GM19099 (cell line): Measurements from ENCODE around the gene YTHDF2.

ENCODE experiments used
- POLR2A ChIP-seq: IDR thresholded peaks from 3 replicates; pipeline ENCODE4 v1.6.1; 2011; ENCODE audit warnings: low read depth; ENCODE audit not compliant: insufficient read length; ENCODE audit errors: extremely low read depth

YTHDF2 gene

GRCh38 chr1:28755701-28756100 is 19.0 kb downstream of the YTHDF2 start:
- TF ChIP-seq POLR2A, result no peak

- no peak for TF ChIP-seq POLR2A
Measured at GRCh38 chr1:28756846-28757245, 20.1 kb downstream of the YTHDF2 start.

GRCh38 chr1:28758420-28758819 is 21.7 kb downstream of the YTHDF2 start:
- no peak for TF ChIP-seq POLR2A

GRCh38 chr1:28759257-28759656 is 22.5 kb downstream of the YTHDF2 start:
- TF ChIP-seq POLR2A, result no peak

- TF ChIP-seq POLR2A, result no peak
Measured at GRCh38 chr1:28761189-28761588, 24.4 kb downstream of the YTHDF2 start.

- TF ChIP-seq POLR2A, result no peak
Measured at GRCh38 chr1:28766532-28767183, 29.9 kb downstream of the YTHDF2 start.

- no peak for TF ChIP-seq POLR2A
Measured at GRCh38 chr1:28770601-28771165, 33.9 kb downstream of the YTHDF2 start.

GRCh38 chr1:28773105-28773504 is 36.4 kb downstream of the YTHDF2 start:
- no peak for TF ChIP-seq POLR2A

- no peak for TF ChIP-seq POLR2A
Measured at GRCh38 chr1:28775121-28775942, 38.6 kb downstream of the YTHDF2 start.

- TF ChIP-seq POLR2A, result no peak
Measured at GRCh38 chr1:28776341-28776740, 39.6 kb downstream of the YTHDF2 start.

GRCh38 chr1:28778021-28778420 is 41.3 kb downstream of the YTHDF2 start:
- TF ChIP-seq POLR2A, result no peak

GRCh38 chr1:28779751-28780408 is 43.1 kb downstream of the YTHDF2 start:
- no peak for TF ChIP-seq POLR2A

- no peak for TF ChIP-seq POLR2A
Measured at GRCh38 chr1:28781305-28781704, 44.6 kb downstream of the YTHDF2 start.

- TF ChIP-seq POLR2A, result no peak
Measured at GRCh38 chr1:28782011-28782410, 45.3 kb downstream of the YTHDF2 start.

GRCh38 chr1:28783363-28783762 is 46.6 kb downstream of the YTHDF2 start:
- TF ChIP-seq POLR2A, result no peak
